GM19467 (cell line): ENCODE results near the gene PRICKLE4.
"Not testable (repeated sequence)": the region's sequence is repeated elsewhere in the genome, so short reads cannot be mapped to it uniquely, and the experiment has no call there.

Experiments used
- ATAC-seq: cut with Tn5 transposase; IDR thresholded peaks from one replicate; pipeline ENCODE4 v1.9.1; 2021; ENCODE audit warnings: mild to moderate bottlenecking, moderate library complexity; ENCODE audit not compliant: unreplicated experiment

PRICKLE4 gene

GRCh38 chr6:41791305-41791704 is 10.7 kb downstream of the PRICKLE4 start:
- ATAC-seq: no peak

DNA sequence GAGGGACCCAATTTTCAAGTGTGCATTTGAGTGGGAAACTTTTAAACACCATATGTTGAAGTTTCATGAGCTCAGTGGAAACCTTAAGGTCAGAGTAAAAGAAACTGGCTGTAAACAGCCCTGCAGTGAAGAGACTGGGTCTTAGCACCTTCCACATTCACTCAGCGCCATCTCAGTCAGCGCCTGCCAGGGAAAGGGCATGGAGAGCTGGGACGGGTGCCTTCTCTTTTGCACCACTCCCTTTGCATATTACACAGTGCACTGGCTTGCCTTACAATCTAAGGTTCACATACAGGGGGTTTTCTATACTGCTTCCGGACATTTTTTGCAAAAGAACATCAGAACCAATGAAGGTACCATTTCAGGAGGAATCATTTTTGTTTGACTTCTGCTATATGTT is 11.4 kb downstream of the PRICKLE4 start:
- ATAC-seq: no peak

DNA sequence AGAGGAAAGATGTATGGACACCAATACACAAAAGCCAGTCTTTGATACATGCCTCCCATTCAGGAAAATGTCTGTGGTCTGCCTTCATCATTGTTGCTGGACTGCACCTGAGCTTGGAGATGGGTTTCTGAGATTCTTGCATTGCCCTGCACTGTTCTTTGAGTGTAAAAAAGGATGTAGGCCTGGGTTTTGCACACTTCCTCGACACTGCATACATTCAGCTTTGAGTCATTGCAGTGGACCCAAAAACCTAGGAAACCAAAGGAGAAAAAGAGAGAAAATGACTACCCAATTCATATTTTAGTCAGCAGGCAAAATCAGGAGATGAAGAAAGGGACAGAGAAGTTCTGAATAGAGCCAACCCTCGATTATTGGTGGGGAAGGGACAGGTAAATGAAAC is 15.9 kb downstream of the PRICKLE4 start:
- ATAC-seq: no peak

DNA sequence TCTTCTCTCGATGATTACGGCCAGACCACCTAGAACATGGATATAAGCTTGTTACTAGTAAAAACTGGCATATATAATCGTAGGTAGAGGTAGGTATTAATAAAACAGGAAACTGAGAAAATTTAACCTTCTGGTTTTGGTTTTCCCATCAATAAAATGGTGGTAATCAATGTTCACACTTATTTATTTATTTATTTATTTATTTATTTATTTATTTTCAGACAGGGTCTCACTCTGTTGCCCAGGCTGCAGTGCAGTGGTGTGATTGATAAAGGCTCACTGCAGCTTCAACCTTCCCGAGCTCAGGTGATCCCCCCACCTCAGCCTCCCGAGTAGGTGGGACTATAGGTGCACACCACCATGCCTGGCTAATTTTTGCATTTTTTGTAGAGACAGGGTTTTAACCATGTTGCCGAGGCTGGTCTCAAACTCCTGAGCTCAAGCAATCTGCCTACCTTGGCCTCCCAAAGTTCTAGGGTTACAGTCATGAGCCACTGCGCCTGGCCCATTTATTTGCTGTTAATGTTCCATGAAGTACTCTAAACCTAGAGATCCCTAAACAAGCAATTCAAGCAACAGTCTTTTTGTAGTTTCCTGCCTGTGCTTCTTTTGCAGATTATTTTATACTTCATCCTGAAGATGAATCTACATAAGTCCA is 18.4 kb downstream of the PRICKLE4 start:
- no peak for ATAC-seq

DNA sequence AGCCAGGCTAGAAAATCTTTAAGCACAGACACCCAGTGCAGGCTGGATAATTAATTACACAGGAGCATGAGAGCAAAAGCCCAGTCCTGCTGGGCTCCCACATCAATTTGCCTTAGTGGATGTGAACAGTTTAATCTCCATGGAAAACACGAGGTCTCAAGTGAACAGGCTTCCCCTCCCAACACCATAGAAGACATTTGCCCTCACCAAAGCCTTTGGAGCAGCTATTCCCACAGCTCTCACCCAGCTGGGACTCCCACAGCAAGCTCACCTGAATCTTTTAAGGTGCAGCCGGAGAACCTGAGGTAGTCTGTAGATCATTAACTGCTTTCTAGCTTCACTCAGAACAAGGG is 19.0 kb downstream of the PRICKLE4 start:
- no peak for ATAC-seq

GRCh38 chr6:41801380-41801779 is 20.8 kb downstream of the PRICKLE4 start:
- ATAC-seq: no peak

GRCh38 chr6:41805830-41806774 is 25.5 kb downstream of the PRICKLE4 start:
- ATAC-seq: no peak

DNA sequence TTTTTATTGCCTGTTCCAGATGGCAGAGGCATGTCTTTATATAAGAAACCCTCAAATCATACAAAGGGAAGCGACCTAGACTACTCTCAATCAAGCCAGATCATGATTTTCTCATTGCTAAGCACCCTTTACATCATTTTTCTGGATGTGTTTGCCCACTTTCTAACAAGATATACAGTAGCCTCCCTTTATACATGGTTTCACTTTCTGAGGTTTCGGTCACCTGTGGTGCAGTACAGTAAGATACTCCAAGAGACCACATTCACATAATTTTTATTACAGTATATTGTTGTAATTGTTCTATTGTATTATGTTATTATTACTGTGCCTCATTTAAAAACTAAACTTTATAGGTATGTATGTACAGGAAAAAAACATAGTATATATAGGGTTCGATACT is 30.5 kb downstream of the PRICKLE4 start:
- ATAC-seq: no peak

- not testable (repeated sequence) for ATAC-seq
These were observed 31.4 kb downstream of the PRICKLE4 start for GRCh38 chr6:41811946-41812345.

- no peak for ATAC-seq
These were observed 32.9 kb downstream of the PRICKLE4 start for GRCh38 chr6:41813469-41813868.

GRCh38 chr6:41813956-41814355 is 33.4 kb downstream of the PRICKLE4 start:
- ATAC-seq: no peak

DNA sequence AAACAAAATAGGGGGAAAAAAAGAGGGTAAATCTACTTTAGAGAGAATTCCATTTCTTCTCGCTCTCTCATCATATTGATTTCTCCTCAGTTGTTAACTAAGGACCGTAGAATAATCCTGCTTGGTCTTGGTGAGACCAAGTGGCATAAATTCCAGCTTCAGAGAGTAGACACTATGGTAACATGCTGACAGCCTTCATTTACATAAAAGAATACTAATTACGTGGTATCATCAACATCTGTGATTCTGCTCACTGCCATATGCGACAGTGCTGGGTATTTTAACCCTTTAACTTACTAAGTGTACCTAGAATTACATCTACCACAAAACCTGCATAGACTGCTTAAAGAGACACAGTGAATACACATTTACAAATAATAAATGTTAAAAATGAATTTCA is 34.0 kb downstream of the PRICKLE4 start:
- no peak for ATAC-seq

DNA sequence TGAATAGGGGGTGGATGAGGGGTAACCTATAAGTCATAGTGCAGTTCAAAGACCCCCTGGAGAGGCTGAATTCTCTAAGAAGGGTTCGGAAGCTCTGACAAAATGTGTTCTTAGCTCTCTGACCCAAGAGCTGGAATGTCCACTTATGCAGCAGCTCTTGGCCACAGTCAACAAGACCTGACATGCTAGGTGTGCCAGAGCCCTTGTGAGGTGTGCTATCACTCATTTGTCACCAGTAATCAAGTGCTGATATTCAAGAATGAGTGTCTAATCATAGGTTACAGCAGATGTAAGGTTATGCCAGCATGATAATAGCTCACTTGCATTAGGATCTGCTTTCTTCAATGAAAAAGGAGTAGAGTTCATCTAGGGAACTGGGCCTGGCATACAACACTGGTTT is 35.0 kb downstream of the PRICKLE4 start:
- ATAC-seq: no peak

- ATAC-seq: no peak
These were observed 37.9 kb downstream of the PRICKLE4 start for GRCh38 chr6:41818271-41819054.

DNA sequence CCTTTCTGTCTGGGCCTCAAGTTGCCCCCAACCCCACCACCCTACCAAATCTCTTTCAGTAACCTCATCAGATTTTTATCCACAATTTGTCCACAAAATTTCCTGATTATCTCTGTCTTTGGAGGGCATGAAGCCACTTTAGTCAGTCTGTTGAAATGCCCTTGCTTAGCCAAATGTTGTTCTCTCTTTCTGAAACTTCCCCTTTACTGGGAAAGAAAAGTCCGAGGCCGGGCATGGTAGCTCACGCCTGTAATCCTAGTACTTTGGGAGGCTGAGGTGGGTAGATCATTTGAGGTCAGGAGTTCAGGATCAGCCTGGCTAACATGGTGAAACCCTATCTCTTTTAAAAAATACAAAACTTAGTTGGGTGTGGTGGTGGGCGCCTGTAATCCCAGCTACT is 40.7 kb downstream of the PRICKLE4 start:
- ATAC-seq: no peak

DNA sequence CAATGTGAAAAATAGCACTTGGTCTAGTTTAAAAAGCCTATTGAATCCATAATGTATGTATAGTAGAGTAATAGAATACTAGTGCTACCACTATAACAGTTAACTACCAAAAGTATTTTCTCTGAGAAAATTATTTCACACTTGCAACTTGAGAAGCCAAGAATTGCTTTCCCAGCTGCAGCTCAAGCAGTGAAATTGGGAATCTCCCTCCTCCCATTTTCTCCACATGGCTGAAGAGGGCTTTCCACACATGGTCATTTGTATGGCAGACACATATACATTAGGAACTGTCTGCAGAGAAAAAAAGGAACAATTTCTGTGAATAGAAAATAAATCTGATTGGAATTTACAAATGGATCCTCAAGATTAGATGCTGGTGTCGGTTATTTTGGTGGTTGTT is 41.4 kb downstream of the PRICKLE4 start:
- no peak for ATAC-seq

GRCh38 chr6:41823178-41823577 is 42.6 kb downstream of the PRICKLE4 start:
- no peak for ATAC-seq

DNA sequence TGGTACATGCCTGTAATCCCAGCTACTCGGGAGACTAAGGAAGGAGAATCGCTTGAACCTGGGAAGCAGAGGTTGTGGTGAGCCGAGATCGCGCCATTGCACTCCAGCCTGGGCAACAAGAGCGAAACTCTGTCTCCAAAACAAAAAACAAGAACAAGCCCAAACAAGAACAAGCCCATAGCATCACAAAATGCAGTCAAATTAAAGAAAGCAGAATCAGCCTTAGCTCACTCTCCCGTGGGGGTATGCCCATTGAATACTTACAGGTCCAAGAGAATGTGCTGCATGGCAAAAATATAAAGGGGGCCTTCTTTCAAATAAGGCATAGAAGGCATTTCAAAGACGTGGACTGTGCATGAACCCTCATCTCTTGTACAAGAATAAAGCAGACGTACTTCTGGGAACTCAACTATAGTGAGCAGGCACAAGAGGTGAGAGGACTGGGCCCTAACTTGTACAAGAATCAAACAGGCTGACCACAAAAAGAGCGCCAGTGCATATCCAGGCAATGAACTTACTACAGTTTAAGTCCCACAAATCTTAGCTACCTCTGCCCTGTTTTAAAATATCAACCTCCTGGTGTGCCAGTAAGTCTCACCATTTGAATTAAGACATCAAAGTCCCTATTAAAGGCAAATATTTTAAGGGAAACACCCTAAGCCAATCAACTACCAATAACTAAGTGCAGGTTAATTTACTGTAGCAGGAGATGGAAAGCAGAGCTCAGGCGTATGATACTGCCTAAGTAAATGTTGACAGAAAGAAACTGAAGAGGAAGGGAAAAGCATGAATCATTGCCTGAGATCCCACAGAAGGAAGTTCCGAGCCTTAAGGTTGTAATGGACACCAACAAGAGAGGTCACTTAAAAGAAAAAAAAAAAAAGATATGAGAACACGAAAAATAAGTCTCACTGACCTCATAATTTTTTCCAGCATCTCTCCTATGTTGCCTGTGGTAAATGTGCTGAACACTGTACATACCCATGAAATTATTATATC is 44.3 kb downstream of the PRICKLE4 start:
- ATAC-seq: no peak

- ATAC-seq: no peak
These were observed 45.9 kb downstream of the PRICKLE4 start for GRCh38 chr6:41826343-41827022.

DNA sequence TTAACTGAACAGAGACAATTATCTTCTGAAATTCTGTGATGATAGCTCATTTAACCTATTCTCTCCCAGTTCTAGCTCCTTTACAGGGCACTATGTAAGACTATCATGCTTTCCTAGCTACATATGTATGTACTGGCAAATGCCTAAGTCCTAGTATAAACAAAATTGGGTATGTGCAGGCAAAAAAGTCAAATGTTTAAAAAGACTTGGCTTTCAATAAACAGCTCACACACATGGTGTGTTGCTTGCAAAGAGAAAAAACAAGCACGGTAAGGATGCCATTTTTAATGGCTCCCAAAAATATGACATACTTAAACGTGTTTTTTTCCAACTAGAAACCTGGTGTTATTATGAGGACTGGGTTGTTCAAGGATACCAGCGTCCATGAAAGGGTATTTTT is 51.7 kb downstream of the PRICKLE4 start:
- no peak for ATAC-seq
